ENCODE data around the gene SNRNP25.

GRCh38 chr16:56231-56927 is 2.8 kb downstream of the SNRNP25 start:
- TF ChIP-seq JUN (IDR thresholded peaks at IDR 0.05; ENCODE audit: borderline replicate concordance, insufficient read depth, insufficient read length, low read depth) (no peak), CTCF (IDR thresholded peaks at IDR 0.05; ENCODE audit: extremely low read depth in 1 of 2, insufficient read depth in 1 of 2, low read depth in 1 of 2, low read length in 2 of 2) (no peak), POLR2A (IDR thresholded peaks at IDR 0.05; ENCODE audit: low read depth, low read length) (no peak), POLR2AphosphoS5 (IDR thresholded peaks at IDR 0.05; ENCODE audit: insufficient read depth, low read depth, low read length) (no peak), EZH2 (IDR thresholded peaks at IDR 0.05; ENCODE audit: borderline replicate concordance, low read depth, low read length, severe bottlenecking) (no peak)
